HepG2 (cell line): Measurements from ENCODE around the gene CHN2. TPM values are rescaled to one million over a fixed set of nuclear protein-coding genes. Genes with fewer than 3 reads are reported as not detected.

Experiments
- ATAC-seq: fragments of 200-7000 bp; cut with Tn5 transposase; 3 replicates; pipeline ENCODE4 v1.9.1; 2020; ENCODE audit warnings: mild to moderate bottlenecking, moderate library complexity
- BruUV-seq: library from RNA; stranded (reverse); fragments of 400-500 nt; replicated peaks from 2 replicates; lab custom pipeline; 2021; lab: Mats Ljungman, UMichigan
- CTCF ChIA-PET: fragments of 300-600 bp; formaldehyde crosslinking; extraction: SDS; loops from one replicate; lab custom pipeline; 2021; ENCODE audit warnings: low total read pairs, inconsistent platforms, low intra/inter-chr PET ratio; lab: Yijun Ruan, JAX
- POLR2A ChIA-PET: fragments of 350-600 bp; sonication (Branson Sonifier 250); formaldehyde crosslinking; loops from one replicate; lab custom pipeline; 2020; ENCODE audit warnings: antibody characterized with exemption, inconsistent platforms; lab: Yijun Ruan, JAX
- DNase-seq: peaks from one replicate; pipeline ENCODE4 v3.0.0-alpha.2; 2015; ENCODE audit warnings: low spot score
- FAIRE-seq: peaks from 3 replicates; lab custom pipeline; 2011; peaks lifted over from hg19 to GRCh38; lab: Jason Lieb, UNC
- H2AFZ ChIP-seq: one replicate; pipeline ENCODE4 v1.6.1; 2011; ENCODE audit warnings: low read length, inconsistent platforms
- H3K27ac ChIP-seq: fragments of 300-600 bp; 3 replicates; pipeline ENCODE4 v1.8.0; 2011; ENCODE audit warnings: mixed run types, mild to moderate bottlenecking, mixed read lengths, low read length, inconsistent platforms; ENCODE audit not compliant: insufficient read depth; ENCODE audit errors: extremely low read length
- H3K27me3 ChIP-seq, 2 experiments: fragments of 200-600 bp in 1 of 2; 2 replicates in 1 of 2; 3 replicates in 1 of 2; pipeline versions ENCODE4 v1.6.0 to v1.8.0; 2011; ENCODE audit warnings: low read length in 2 of 2, mild to moderate bottlenecking in 2 of 2, moderate library complexity in 2 of 2, inconsistent platforms in 1 of 2; ENCODE audit not compliant: insufficient read depth in 2 of 2, control insufficient read depth in 1 of 2
- H3K36me3 ChIP-seq, 2 experiments: fragments of 200-600 bp in 1 of 2; replicated peaks in 1 of 2; 2 replicates in 1 of 2; 3 replicates in 1 of 2; pipeline versions ENCODE4 v1.5.1 to v1.8.0; 2011; ENCODE audit warnings: low read length in 2 of 2, inconsistent platforms in 1 of 2; ENCODE audit not compliant: insufficient read depth in 2 of 2, control insufficient read depth in 1 of 2
- H3K4me1 ChIP-seq: 2 replicates; pipeline ENCODE4 v1.5.1; 2012; ENCODE audit warnings: low read length, inconsistent platforms; ENCODE audit not compliant: insufficient read depth
- H3K4me2 ChIP-seq: 2 replicates; pipeline ENCODE4 v1.6.0; 2011; ENCODE audit warnings: low read depth, low read length, inconsistent platforms
- H3K4me3 ChIP-seq, 3 experiments: fragments of 200-600 bp in 1 of 3; sonication (generic), shearing (Covaris generic) in 1 of 3; replicated peaks in 1 of 3; 2 replicates each; pipeline ENCODE4 v1.5.1; 2011 to 2016; ENCODE audit warnings: low read length in 3 of 3, inconsistent platforms in 2 of 3, low read depth in 2 of 3, mild to moderate bottlenecking in 2 of 3, control low read depth in 1 of 3, mixed read lengths in 1 of 3; ENCODE audit not compliant: insufficient read depth in 1 of 3
- H3K79me2 ChIP-seq: one replicate; pipeline ENCODE4 v1.6.1; 2011; ENCODE audit warnings: low read length, inconsistent platforms; ENCODE audit not compliant: insufficient read depth
- H3K9ac ChIP-seq: 2 replicates; pipeline ENCODE4 v1.6.0; 2011; ENCODE audit warnings: mild to moderate bottlenecking, low read depth, low read length, inconsistent platforms; ENCODE audit not compliant: insufficient read depth
- H3K9me3 ChIP-seq: 2 replicates; pipeline ENCODE4 v1.5.1; 2012; ENCODE audit warnings: mild to moderate bottlenecking, low read length
- H4K20me1 ChIP-seq: 2 replicates; pipeline ENCODE4 v1.6.0; 2011; ENCODE audit warnings: inconsistent platforms, mild to moderate bottlenecking, low read length, moderate library complexity; ENCODE audit not compliant: insufficient read depth
- CEBPG ChIP-seq: IDR thresholded peaks from 2 replicates; pipeline ENCODE4 v1.6.1; 2016
- MAFF ChIP-seq: IDR thresholded peaks from 2 replicates; pipeline ENCODE4 v1.6.1; 2011; ENCODE audit warnings: low read depth, low read length, improper control_type of control experiment
- MAFK ChIP-seq, 2 experiments: IDR thresholded peaks in 1 of 2; conservative IDR thresholded peaks in 1 of 2; 2 replicates each; pipeline ENCODE4 v1.6.1; 2011; ENCODE audit warnings: improper control_type of control experiment in 2 of 2, low read length in 2 of 2
- MEF2D ChIP-seq: sonication (generic); formaldehyde crosslinking; IDR thresholded peaks from 2 replicates; pipeline ENCODE4 v1.5.1; 2020; ENCODE audit warnings: mild to moderate bottlenecking, missing genetic modification reagents
- NCOA2 ChIP-seq: sonication (generic); formaldehyde crosslinking; IDR thresholded peaks from 2 replicates; pipeline ENCODE4 v1.8.0; 2022; ENCODE audit warnings: inconsistent platforms
- NFIB ChIP-seq: sonication (generic); formaldehyde crosslinking; IDR thresholded peaks from 2 replicates; pipeline ENCODE4 v1.9.0; 2021; ENCODE audit warnings: missing genetic modification reagents, mild to moderate bottlenecking, borderline replicate concordance
- NR2C2 ChIP-seq: sonication (generic); formaldehyde crosslinking; IDR thresholded peaks from 2 replicates; pipeline ENCODE4 v1.4.0; 2020; ENCODE audit warnings: missing genetic modification reagents, mild to moderate bottlenecking, moderate library complexity, borderline replicate concordance
- PITX1 ChIP-seq: sonication (generic); formaldehyde crosslinking; IDR thresholded peaks from 2 replicates; pipeline ENCODE4 v1.5.1; 2020; ENCODE audit warnings: mild to moderate bottlenecking, missing genetic modification reagents
- RBM39 ChIP-seq: fragments of 200-400 bp; formaldehyde crosslinking; IDR thresholded peaks from one replicate; pipeline ENCODE4 v1.6.1; 2018; ENCODE audit warnings: antibody characterized with exemption, mild to moderate bottlenecking, low read depth, low read length; ENCODE audit not compliant: poor library complexity, severe bottlenecking
- REPIN1 ChIP-seq: sonication (generic); formaldehyde crosslinking; IDR thresholded peaks from 2 replicates; pipeline ENCODE4 v1.8.0; 2022; ENCODE audit warnings: missing genetic modification reagents, low read depth, mild to moderate bottlenecking, borderline replicate concordance
- RFX3 ChIP-seq: IDR thresholded peaks from 2 replicates; pipeline ENCODE4 v1.6.1; 2016; ENCODE audit warnings: missing biosample characterization, missing genetic modification reagents
- SP5 ChIP-seq: IDR thresholded peaks from 2 replicates; pipeline ENCODE4 v1.6.1; 2016; ENCODE audit warnings: low read depth, borderline replicate concordance
- STAG1 ChIP-seq: sonication (generic); formaldehyde crosslinking; IDR thresholded peaks from 2 replicates; pipeline ENCODE4 v1.4.0; 2020; ENCODE audit warnings: missing genetic modification reagents
- SYNCRIP ChIP-seq: fragments of 200-400 bp; formaldehyde crosslinking; IDR thresholded peaks from 2 replicates; pipeline ENCODE4 v1.6.1; 2018; ENCODE audit warnings: mild to moderate bottlenecking, low read depth, low read length; ENCODE audit not compliant: insufficient read depth
- ZFAT ChIP-seq: sonication (generic); formaldehyde crosslinking; conservative IDR thresholded peaks from 2 replicates; pipeline ENCODE4 v1.8.1; 2023; ENCODE audit warnings: missing genetic modification reagents, inconsistent platforms
- ZFY ChIP-seq: sonication (generic); formaldehyde crosslinking; IDR thresholded peaks from 2 replicates; pipeline ENCODE4 v1.4.0; 2020; ENCODE audit warnings: missing genetic modification reagents
- ZFYVE20 ChIP-seq: sonication (generic); formaldehyde crosslinking; IDR thresholded peaks from 2 replicates; pipeline ENCODE4 v1.8.0; 2023; ENCODE audit warnings: low read depth, mild to moderate bottlenecking, moderate library complexity, missing genetic modification reagents, borderline replicate concordance
- ZNF124 ChIP-seq: sonication (generic); formaldehyde crosslinking; IDR thresholded peaks from 2 replicates; pipeline ENCODE4 v1.4.0; 2020; ENCODE audit warnings: missing genetic modification reagents
- ZNF138 ChIP-seq: sonication (generic); formaldehyde crosslinking; IDR thresholded peaks from 2 replicates; pipeline ENCODE4 v1.5.0; 2020; ENCODE audit warnings: mild to moderate bottlenecking, low read depth, missing genetic modification reagents
- ZNF260 ChIP-seq: sonication (generic); formaldehyde crosslinking; IDR thresholded peaks from 2 replicates; pipeline ENCODE4 v1.4.0; 2020; ENCODE audit warnings: missing genetic modification reagents, low read depth, mild to moderate bottlenecking, borderline replicate concordance
- ZNF383 ChIP-seq: sonication (generic); formaldehyde crosslinking; IDR thresholded peaks from 2 replicates; pipeline ENCODE4 v1.4.0; 2020; ENCODE audit warnings: missing genetic modification reagents, mild to moderate bottlenecking, borderline replicate concordance
- WGBS: methylation state at CpG from one replicate; pipeline ENCODE4 v1.1.6; 2017; ENCODE audit warnings: low lambda C conversion rate; 5-methylcytosine and 5-hydroxymethylcytosine counted together
- in situ Hi-C: cut with HindIII; loops from 2 replicates; pipeline ENCODE4 v1.10.0; 2017; ENCODE audit warnings: low pct_unique_long_range_greater_than_20kb; ENCODE audit not compliant: extremely low pct_ligation_motif_present
- intact Hi-C: fragments of 100-400 bp; cut with micrococcal nuclease; formaldehyde crosslinking; loops from one replicate; pipeline ENCODE4 v1.10.0; 2022; ENCODE audit not compliant: unreplicated experiment
- polyA plus RNA-seq, 8 experiments: library from polyadenylated mRNA; depleted of rRNA in 3 of 8; stranded (reverse) in 7 of 8; unstranded in 1 of 8; fragments of >200 nt; fragmentation: Illumina TruSeq in 4 of 8; extraction: Trizol in 4 of 8; gene quantifications; 2 replicates each; pipeline versions ENCODE4 v1.2.1 to v1.2.3, GENCODE V29; 2011 to 2016; ENCODE audit warnings: low read depth in 4 of 8, missing spikeins in 1 of 8, mixed read lengths in 1 of 8; ENCODE audit not compliant: insufficient read depth in 1 of 8
- total RNA-seq, 5 experiments: library from RNA; depleted of rRNA; stranded (reverse); fragments of >200 nt; fragmentation: Illumina TruSeq; extraction: Trizol; gene quantifications; 2 replicates each; pipeline ENCODE4 v1.2.3, GENCODE V29; 2016; ENCODE audit warnings: low read depth in 1 of 5
- TF ChIP-seq, protein P1 (sequence below), 2 experiments: sonication (generic) in 1 of 2; formaldehyde crosslinking in 1 of 2; IDR thresholded peaks; 2 replicates each; pipeline versions ENCODE4 v1.5.1 to v1.6.1; 2011 to 2020; ENCODE audit warnings: borderline replicate concordance in 1 of 2, low read depth in 1 of 2, low read length in 1 of 2, mild to moderate bottlenecking in 1 of 2, missing genetic modification reagents in 1 of 2, moderate library complexity in 1 of 2
- TF ChIP-seq, protein P2 (sequence below): IDR thresholded peaks from 2 replicates; pipeline ENCODE4 v1.6.1; 2018; ENCODE audit warnings: missing genetic modification reagents

CHN2 gene
- total and polyA plus RNA-seq, 2 of the 13 experiments (the other 11 are each of a cell fraction or from before 2014, with no cell fraction given) = 23.5 to 30.5 TPM

DNA sequence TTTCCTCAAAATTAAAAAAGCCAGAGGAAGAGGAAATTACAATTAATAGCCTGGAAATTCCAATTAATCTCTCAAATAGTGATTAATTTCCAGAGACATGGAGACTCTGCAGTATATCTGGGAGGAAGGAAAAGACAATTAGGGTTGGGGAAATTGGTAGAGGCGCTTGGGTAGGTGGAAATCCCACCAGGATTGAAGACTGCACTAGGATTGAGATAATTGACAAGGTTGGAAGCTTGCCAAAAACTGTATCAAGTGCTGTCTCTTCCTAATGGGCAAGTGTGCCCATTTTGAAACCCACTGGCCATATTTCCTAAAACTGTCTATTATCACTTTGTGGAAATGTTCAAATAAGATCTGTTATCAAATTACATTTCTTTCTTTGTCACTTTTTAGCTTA, 21.6 kb downstream of the CHN2 start (continued):
- TF ChIP-seq, protein P1, sequence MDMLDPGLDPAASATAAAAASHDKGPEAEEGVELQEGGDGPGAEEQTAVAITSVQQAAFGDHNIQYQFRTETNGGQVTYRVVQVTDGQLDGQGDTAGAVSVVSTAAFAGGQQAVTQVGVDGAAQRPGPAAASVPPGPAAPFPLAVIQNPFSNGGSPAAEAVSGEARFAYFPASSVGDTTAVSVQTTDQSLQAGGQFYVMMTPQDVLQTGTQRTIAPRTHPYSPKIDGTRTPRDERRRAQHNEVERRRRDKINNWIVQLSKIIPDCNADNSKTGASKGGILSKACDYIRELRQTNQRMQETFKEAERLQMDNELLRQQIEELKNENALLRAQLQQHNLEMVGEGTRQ (IDR thresholded peaks at IDR 0.05; ENCODE audit: low read depth, low read length) = no peak
- TF ChIP-seq, protein P1 (CRISPR knock-in tag; IDR thresholded peaks at IDR 0.05; ENCODE audit: borderline replicate concordance) = no peak
- TF ChIP-seq ZNF260 (CRISPR knock-in tag) (no peak), SYNCRIP (no peak)
- TF ChIP-seq, all 625 proteins: peak for 0

DNA sequence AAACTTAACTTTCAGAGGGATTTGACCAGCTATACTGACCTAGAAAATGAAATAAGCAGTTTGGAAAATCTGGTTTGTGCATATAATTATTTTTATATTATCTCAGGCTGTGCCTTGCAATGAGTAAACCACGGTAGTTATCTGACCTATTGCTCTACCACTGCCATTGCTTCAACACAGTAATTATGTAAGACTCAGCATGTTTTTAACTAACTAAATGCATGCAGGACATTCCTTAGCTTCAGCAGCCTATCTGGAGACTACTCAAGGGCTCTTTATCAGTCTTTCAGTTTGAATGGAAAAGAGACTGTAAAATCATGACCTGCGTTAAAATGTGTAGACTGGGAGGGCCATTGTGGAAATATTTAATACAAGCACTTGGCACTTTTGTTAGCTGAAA, 22.5 kb downstream of the CHN2 start:
- no peak for TF ChIP-seq MEF2D (CRISPR knock-in tag)
- no peak for TF ChIP-seq PITX1 (CRISPR knock-in tag)
- no peak for TF ChIP-seq ZNF124
- no peak for TF ChIP-seq NCOA2 (CRISPR knock-in tag)
- TF ChIP-seq ZFY (CRISPR knock-in tag) = no peak
- no peak for TF ChIP-seq ZNF138 (CRISPR knock-in tag)
- TF ChIP-seq ZNF383 = no peak
- no peak for TF ChIP-seq ZFAT
- TF ChIP-seq, protein P2, sequence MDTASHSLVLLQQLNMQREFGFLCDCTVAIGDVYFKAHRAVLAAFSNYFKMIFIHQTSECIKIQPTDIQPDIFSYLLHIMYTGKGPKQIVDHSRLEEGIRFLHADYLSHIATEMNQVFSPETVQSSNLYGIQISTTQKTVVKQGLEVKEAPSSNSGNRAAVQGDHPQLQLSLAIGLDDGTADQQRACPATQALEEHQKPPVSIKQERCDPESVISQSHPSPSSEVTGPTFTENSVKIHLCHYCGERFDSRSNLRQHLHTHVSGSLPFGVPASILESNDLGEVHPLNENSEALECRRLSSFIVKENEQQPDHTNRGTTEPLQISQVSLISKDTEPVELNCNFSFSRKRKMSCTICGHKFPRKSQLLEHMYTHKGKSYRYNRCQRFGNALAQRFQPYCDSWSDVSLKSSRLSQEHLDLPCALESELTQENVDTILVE (CRISPR knock-in tag) = no peak
- TF ChIP-seq STAG1 (CRISPR knock-in tag) = no peak
- no peak for TF ChIP-seq REPIN1 (CRISPR knock-in tag)
- no peak for TF ChIP-seq RBM39
- TF ChIP-seq ZFYVE20 (CRISPR knock-in tag) = no peak
- no peak for TF ChIP-seq RFX3
- TF ChIP-seq NFIB (CRISPR knock-in tag) = no peak
- no peak for TF ChIP-seq NR2C2 (CRISPR knock-in tag)
- peak; percentile 64 to 65 for TF ChIP-seq MAFK (conservative IDR thresholded peaks at IDR 0.05 in 1 of 2, IDR thresholded peaks at IDR 0.05 in 1 of 2; ENCODE audit: low read length in 2 of 2)
- TF ChIP-seq SP5 (CRISPR knock-in tag) = no peak
- TF ChIP-seq CEBPG (CRISPR knock-in tag) = 0 out of 2 replicates have a peak, but pooled peaks have one; percentile 10
- peak; percentile 66 for TF ChIP-seq MAFF
- 70% methylated on average over 2 of the region's 2 CpGs for WGBS
- H4K20me1 ChIP-seq = peaks cover 2% of the 10 kb centered on the region; the same call in 1 of the 2 replicates
- H3K4me2 ChIP-seq = no peak overlapping the region
- POLR2A ChIA-PET = interaction anchor here (0.6 kb wide), 1 partner anchor 10 kb away, joined by 3 read pairs; no protein-coding TSS in a partner anchor
- H3K36me3 ChIP-seq = peaks cover 4 to 13% of the 10 kb centered on the region in 2 experiments; a peak in 1 of 5 replicates
- intact Hi-C loops (no loop called here), in situ Hi-C loops (no loop called here)
- ATAC-seq = no peak
- peaks cover 10% of the 10 kb centered on the region; the same call in 1 of the 2 replicates for H3K9me3 ChIP-seq
- no peak for FAIRE-seq
- no peak overlapping the region for H3K27ac ChIP-seq
- no peak overlapping the region for H2AFZ ChIP-seq
- CTCF ChIA-PET = no interaction called here
- no peak for DNase-seq
- H3K4me1 ChIP-seq = peaks cover 34% of the 10 kb centered on the region
- H3K4me3 ChIP-seq = no peak overlapping the region
- no peaks in the 10 kb centered on the region for H3K27me3 ChIP-seq
- peaks cover 61% of the 10 kb centered on the region for H3K79me2 ChIP-seq
- no peak overlapping the region for H3K9ac ChIP-seq
- BruUV-seq = no TSS peak
